Activated CD4-positive, alpha-beta T cell treated with anti-CD3 and anti-CD28 coated beads for 4 hours (primary cell): ENCODE measurements around the gene STARD3.

ENCODE experiments used
- DNase-seq, 2 donors: peaks; one replicate each; pipeline ENCODE4 v3.0.0-alpha.2; 2020

Gene STARD3

DNA sequence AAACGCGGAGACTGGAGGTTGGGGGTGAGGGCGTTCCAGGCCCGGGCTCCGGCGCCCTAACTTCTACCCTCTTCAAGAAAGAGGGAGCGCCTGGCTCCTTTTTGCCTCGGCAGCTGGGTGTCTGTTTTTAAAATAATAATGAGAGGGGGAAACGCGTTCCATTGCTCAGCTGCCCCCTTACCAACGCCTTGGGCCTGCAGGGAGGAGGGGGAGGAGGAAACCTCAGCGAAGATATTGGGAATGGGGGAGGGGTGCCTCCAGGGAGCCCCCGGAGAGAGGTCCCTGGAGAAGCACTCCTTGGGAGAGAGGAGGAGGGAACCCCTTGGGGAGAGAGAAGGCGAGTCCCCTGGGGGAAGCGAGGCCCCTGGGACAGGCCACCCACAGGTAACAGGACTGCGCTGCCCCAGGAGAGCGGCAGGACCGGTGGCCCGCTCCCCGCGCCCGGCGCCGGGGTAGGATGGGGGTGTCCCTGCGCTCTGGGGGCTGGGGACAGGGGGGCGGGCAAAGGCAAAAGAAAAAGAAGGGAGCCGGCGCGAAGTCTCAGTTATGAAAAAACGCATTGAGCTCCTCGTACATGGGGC is 31.9 kb upstream of the STARD3 start:
- no peak for DNase-seq

DNA sequence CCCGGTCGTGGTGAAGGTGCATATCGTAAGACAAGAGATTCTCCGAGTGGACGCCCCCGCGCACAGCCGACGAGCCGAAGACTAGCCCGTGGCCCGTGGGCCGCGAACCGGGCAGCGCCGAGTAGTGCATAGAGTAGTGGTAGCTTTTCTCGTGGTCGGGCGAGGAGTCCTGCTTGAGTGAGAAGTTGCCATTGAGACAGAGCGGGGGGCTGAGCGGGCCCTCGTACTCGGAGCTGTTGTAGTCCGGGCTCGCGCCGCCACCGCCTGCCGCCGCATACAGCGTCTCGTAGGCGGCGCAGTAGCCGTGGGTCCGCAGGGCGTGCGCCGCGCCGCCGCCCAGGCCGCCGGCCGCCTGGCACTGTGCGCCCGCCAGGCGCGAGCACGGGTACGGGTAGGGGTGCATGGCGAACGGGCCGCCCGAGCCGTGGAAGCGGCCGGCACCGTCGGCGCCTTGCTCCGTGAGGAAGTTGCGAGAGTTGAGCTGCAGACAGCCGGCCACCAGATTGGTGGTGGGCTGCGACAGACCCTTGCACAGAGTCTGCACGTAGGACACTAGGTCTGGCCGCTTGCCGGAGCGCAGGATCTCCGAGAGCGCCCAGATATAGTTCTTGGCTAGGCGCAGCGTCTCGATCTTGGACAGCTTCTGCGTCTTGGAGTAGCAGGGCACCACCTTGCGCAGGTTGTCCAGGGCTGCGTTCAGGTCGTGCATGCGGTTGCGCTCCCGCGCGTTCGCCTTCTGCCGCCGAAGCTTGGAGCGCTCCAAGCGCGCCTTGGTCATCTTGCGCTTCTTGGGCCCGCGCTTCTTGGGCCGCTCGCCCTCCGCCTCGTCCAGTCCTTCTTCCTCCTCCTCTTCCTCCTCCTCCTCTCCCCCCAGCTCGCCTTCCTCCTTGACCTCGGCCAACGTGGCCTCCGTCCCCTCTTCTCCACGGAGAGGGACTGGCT is 31.2 kb upstream of the STARD3 start:
- DNase-seq, result no peak

DNA sequence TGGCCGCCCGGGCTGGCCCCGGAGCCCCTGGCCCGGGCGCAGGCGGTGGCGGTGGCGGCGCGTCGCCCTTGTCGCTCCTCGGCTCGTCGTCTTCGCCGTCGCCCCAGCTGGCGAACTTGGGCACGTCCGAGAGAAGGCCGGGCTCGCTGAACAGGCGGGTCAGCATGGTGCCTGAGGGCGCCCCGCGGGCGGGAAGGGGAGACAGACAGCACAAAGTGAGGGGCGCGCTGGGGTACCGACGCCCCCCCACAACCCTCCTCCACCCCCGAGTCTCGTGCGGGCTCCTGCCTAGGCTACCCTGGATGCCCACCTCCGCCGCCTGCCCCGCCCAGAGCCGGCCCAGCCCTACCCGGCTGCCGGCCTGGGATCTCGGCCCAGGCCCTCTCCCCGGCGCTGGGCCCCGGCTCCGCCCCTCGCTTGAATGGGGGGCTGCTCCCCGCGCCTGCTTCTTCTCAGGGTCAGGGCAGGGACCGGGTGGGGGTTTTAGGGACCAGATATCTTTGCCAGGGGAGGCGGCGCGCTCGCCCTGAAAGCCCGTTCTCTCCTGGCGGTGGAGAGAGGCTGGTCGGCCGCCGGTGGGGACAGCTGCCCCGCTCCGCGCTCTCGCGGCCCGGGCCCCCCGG is 30.4 kb upstream of the STARD3 start:
- no peak for DNase-seq

DNA sequence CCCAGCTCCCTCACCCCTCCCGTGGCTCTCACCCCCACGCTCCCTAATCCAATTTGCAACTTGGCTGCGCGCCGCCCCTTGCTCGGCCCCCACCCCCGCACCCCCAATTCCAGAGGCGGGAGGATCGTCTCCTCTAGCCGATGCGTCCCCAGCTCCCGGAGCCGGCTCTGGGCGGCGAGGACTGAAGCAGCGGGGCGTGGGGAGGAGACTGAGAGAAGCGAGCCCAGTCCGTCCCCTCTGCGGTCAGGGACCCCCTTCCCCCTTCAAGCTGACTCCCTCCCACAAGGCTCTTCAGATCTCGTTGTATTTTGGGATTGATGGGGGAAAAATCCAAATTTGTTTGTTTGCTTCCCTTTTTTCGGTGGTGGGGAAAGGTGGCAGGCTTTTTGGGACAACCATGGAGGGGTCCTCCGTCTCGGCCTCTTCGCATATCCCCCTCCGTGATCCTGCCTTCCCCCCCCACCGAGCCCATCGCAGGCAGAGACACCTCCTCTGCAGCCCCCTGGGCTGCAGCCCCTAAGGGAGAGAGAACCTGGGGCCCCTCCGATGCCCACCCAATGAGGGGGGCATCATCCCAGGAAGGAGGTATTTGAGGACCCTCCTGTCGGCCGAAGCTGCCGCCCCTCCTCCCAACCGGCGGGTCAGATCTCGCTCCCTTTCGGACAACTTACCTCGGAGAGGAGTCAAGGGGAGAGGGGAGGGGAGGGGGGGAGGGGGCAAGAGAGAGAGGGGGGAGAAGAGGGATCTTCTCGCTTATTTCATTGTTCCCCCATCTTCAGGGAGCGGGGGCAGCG is 29.7 kb upstream of the STARD3 start:
- no peak for DNase-seq

DNA sequence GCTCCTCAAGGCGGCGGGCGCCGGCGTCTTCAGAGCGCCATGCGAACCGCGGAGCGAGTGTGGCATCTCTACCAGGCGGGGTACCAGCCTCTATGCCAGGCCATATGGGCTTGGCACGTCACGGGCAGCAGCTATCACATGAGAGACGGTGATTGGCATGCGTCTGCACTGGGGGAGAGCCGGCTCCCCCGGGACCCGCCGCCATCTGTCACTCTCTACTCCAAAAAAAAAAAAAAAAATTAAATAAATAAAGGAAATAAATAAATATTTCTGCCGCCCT is 29.2 kb upstream of the STARD3 start, which contains the start of gene NEUROD2:
TSS of gene NEUROD2 (minus strand) at position 70 of the 280 bp plus-strand sequence. CDS start 1,321 bp downstream, outside the sequence.
- DNase-seq, result no peak

DNA sequence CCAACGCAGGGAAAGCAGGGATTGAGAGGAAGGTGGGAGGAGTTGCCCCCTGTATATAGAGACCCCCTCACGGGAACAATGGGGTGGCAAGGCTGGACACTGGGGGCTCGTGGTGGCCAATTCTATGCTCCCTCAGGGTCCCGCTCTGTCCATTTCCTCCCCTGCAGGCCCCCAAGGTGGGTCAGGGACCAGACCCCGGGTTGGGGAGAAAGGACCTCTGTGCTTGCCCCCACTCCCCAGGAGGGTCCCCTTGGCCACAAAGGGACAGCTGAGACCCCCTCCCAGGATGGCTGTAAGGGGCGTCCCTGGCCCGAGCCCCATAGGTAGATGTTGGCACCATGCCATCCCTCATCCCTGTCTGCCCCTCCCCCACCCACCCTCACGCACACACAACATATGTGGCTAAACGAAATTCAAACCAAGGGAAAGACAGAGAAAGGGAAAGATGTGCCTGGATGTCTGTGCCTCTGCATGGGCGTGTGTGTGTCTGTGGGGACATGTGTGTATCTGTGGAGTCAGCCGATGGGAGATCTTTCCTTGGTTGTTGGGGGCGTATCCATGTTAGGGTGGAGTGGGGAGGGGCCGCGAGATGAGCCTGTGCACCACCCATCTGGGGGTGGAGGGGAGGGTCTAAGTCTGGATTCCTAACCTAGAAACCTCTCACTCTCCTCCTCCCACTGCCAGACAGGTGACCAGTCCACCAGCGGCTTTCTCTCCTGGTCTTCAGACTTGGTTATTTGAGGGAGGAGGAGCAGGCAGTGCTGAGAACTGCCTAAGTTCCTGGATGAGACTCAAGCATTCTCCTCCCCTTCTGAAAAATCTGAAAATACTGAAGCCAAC is 28.6 kb upstream of the STARD3 start:
- no peak for DNase-seq

DNA sequence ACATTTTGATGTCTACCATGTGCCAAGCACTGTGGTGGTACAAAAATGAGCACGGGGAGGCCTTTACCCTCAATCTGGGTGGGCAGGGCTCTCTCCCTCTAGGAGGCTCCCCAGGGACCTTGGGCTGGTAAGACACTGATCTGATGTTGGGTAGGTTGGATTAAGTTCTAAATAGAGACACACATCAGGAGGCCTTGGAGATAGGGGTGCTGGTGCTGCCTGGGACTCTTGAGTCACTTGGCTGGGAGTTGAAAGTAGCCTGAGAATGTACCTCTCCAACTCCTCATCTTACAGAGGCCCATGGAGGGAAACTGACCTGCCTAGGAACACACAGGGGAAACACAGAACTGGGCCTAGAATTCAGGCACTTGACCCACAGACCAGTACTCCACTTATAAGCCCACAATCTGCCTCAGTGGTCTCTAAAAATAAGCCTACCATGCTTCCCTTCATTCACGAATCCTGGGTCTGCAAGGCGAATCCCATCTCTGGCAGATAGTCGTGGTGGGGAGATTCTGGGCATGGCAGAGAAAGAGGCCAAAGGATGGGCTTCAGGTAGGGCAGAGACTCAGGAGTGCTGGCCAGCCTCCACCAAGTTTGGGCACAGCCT is 27.4 kb upstream of the STARD3 start:
- no peak for DNase-seq

DNA sequence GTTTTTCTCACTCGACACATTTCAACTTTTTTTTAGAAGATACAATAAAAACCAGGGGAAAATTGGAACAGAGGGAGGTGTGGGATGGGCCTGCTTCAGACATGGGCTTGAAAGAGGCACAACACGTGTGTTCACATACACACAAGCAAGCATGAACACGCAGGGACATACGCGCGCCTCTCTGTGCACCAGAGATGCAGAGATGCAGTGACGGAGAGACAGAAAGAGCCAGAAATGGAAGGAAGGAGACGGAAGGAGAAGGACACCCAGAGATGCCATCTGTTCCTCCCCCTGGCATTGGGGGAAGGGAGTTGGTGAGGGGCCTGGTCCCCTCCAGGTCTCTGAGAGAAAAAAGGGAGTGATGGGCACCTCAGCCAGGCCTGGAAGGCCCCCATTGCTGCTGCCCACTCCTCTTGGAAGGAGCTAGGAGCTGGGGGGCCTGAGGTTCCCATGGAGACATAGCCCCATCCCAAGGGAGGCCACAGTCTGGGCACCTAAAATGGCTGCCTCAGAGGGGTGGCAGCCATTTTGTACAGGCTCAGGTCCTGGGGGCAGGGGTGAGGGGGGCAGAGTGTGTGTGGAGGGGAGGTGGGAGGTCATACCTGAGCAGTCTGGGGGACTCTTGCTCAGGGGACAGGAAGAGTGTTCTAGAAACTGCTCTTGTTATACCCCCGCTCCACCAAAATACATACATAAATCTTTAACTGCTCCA is 25.4 kb upstream of the STARD3 start:
- DNase-seq, result no peak

DNA sequence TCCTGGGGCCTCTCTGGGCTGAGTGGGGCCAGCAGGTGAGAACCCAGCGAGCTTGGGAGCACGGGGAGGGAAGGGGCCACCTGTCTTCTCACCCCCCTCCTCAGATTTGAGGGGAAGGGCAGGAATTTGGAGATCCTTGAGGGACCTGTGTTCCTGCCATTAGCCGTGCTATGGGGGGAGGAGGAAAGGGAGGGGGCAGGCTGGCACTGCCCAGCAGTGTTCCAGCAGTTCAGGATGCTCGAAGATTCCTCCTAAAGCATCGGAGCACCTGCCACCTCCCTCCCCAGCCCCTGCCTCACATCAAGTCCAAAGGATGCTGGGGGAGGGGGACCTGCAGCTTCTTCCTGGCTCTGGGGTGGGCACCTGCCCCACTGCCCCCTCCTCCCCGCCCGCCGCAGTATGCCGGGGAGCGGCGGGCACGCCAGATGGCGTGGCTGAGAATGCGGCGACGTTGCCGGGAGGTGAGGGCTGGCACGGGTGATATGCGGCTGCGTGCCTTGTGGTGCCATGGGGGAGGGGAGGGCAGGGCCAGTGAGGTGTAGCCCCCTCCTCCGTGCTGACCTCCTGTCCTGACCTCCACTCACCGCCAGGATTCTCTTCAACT is 24.6 kb upstream of the STARD3 start:
- no peak for DNase-seq

DNA sequence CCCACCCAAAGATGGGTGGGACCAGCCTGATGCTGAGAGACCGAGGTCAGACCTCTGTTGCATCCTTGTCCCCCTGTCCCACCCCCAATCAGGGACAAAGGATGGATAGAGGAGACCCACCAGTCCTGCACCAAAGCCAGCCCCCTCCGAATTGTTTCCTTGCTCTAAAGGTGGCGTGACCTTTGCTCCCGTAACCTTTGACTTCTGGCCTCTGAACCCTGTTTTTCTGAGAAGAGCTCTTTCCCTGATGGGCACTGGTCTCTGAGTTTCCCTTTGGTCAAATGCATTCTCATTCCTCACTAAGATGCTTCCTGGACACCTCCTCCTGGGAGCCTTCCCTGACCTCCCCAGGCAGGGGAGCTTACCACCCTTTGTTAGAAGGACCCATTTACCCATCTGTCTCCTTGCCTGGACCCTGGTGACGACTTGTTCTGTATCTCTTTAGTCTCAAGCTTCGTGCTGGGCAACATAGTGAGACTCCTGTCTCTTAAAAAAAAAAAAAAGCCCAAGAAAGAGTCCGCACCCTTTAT is 23.9 kb upstream of the STARD3 start:
- no peak for DNase-seq

DNA sequence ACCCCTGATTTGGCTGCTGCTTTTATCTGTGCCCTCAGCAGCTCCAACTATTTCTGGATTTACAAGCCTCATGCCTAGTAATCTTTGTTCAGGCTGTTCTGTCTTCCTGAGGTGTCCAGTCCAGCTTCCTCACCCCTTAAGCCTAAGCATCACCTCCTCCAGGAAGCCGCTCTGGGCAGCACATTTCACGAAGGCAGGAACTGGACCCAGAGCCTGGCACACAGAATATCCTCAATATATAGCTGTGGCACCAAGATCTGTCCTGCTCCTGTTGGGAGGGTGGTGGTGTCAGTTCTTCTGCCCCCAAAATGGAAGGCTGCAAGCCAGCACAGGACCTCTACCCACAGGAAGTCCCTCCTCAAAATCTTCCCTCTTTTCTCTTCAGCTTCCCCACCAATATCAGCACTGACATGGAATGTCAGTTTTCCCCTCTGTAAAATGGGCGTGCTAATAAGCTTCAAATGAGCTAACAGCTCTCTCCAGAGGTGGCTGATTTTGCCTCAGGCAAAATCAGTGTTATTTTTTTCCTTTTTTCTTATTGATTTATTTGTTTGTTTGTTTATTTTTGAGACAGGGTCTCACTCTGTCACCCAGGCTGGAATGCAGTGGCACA is 22.3 kb upstream of the STARD3 start:
- no peak for DNase-seq

DNA sequence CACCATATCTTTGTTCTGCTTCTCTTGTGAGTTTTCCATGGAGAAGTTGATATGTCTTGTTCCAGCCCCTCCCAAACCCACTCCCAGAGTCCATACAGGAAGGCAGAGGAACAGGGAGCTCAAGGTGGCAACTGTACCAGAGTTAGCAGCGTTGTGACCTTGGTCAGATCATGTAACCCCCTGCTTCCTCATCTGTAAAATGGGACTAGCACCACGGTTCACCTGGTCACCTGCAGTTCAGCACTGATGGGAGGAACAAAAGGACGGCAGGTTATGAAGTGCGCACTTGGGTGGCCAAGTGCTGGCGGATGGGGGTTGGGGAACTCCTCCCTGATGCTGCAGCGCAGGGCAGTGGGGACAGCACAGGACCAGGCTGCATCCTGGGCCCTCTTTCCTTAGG is 21.5 kb upstream of the STARD3 start:
- DNase-seq, result no peak

DNA sequence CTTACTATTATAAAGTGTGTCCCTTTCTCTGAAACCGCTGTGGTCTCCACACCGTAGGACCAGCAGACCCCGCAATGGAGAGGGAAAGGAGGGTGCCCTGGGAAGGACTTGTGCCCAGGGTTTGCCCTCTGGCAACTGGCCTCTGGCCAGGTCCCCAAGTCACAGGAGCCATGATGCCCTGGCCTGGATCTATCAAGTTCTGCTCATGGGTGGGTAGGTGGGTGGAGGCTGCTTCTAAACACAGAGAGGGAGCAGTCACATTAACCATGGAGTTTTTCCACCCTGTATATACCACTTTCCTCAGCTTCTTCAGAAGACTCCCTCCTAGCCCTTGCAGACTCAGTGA is 19.9 kb upstream of the STARD3 start:
- no peak for DNase-seq

DNA sequence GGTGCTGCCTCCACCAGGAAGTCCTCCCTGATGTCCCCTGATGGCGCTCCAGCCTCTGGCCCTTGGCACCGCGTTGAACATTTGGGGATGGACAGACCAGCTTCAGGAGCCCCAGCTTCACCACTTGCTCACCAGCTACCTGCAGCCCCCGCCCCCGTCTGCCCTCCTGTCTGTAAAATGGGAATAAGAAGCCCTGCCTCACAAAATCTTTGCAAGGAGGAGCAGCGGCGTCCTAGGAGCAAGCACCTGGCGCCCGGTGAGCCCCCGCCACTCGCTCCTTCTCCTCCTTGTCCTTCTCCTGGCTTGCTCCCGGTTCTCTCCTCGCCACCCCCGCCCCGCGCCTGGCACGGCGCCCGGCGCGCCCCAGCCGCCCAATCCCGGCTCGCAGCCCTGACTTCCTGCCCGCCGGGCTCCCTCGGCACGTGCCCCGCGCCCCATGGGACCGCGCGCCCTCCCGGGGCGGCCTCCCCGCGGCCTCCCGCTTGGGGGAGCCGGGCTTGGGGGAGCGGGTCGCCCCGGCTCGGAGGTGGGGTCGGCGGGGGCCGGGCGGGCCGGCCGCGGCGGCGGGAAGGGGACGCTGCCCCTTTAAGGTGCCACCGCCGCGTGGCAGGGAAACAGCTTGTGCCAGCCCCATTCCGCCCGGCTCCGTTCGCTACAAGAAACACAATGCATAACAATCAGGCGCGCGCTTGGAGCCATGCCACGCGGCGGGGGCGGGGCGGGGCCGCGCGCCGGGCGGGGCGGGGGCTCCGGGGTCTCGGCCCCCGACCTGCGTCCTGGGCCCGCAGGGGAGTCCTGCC is 19.3 kb upstream of the STARD3 start:
- DNase-seq, result peak; percentile 57 to 65

DNA sequence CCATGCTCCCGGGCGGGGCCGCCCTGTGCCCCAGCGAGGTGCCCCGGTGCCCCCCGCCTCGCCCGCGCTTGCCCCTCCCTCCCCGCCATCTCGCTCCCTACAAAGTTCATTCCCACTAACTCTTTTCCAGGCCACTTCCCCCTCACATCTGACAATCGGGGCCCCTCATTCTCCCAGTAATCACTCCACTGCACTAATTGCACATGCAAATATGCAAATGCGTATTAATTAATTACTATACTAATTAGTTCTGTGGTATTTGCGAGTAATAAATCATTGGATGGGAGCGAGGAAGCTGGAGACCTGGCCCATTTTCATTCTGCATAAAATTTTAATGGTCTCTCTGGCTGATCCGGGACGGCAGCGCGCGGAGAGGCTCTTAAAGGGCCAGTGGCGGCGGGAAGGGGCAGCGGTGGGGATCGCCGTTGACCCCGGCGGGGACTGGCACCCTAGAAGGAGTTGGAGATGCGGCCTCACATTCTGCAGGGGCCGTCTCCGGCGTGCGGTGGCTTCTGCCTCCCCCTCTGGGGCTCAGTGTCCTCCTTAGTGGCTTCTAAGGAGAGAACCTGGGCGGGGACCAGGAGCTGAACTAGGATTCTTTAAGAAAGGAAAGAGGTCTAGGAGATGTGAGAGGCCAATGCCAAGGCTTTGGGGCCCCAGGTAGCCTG is 18.6 kb upstream of the STARD3 start:
- DNase-seq, result no peak

DNA sequence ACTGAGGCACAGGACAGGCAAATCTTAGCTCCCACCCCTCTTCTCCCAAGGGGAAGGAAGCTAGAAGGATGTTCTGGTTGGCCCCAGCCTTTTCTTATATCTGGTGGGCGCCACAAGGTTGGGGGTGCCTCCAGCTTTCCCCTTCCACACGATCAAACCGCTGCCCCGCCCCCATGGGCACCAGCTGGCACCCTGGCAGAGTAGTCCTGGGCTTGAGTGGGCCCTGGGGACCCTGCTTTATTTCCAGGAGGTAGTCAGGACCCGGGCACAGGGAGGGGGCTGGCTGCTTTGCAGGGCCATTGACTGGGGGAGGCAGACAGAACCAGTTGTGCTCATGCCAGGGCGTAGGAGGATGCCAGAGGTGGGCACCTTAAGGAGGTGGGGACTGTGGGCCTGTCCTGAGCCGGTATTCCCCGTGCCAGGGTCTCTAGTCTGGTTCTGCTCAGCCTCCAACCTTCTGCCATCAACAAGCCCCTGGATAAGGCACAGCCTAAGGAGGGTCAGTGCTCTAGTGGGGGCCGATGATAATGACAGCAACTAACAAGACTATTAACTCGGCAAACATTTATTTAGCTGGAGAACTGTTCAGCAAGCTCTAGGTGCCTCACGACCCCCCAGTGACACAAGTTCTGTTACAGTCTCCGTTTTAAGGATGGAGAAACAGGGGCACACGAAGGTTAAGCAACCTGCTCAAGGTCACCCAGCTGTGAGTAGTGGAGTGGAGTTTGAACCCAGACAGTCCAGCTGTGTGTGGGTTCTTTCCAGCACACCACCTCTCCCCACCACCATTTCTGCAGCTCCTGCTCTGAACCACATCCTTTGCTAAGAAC is 17.8 kb upstream of the STARD3 start:
- DNase-seq, result no peak

DNA sequence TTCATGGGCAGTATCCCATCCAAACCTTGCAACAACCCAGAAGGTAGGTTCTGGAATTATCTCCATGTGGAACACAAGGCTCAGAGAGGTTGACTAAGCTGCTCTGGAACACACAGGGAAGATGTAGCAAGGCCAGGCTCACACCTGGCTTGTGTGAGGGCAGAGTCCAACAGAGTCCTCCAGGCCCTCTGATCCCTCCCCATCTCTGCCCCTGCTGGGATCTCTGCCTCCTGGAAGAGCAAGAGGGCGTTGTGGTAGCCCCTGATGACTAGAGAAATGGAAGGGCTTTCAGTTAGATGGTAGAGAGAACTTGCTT is 17.2 kb upstream of the STARD3 start:
- DNase-seq, result no peak
